Measurements from ENCODE around the gene CROCC. TPM values are rescaled to one million over a fixed set of nuclear protein-coding genes. Genes with fewer than 3 reads are reported as not detected.

CROCC gene
- total RNA-seq, 2 donors from 2014 or later, result 6.9 to 21.6 TPM

DNA sequence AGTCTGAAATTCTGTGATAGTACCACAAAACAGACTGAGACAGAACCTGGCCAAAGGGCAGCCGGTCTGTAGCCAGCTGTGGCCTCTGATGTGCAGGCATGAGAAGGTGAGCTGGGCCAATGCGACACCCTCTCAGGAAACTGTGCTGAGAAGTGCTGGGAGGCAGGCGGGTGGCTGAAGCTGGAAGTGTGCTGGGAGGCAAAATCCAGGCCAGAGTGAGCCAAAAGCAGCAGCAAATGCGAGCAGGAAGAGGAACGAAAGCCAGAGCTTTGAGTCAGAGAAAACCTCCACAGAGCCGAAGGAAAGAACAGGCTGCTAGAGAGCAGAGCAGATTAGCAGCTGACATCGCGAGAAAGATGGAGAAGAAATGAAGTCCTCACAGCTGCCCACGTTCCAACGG, 100.2 kb downstream of the CROCC start:
- Histone ChIP-seq H3K9ac (ENCODE audit: low read depth in 2 of 2, low read length in 2 of 2) (no peak overlapping the region), H3K27me3 (no peaks in the 10 kb centered on the region), H3K36me3 (peaks cover 44% of the 10 kb centered on the region), H3K27ac (no peak overlapping the region), H3K9me3 (no peaks in the 10 kb centered on the region), H3K4me3 (no peak overlapping the region), H3K4me1 (no peaks in the 10 kb centered on the region)
- DNase-seq, result no peak
- TF ChIP-seq, protein P1, sequence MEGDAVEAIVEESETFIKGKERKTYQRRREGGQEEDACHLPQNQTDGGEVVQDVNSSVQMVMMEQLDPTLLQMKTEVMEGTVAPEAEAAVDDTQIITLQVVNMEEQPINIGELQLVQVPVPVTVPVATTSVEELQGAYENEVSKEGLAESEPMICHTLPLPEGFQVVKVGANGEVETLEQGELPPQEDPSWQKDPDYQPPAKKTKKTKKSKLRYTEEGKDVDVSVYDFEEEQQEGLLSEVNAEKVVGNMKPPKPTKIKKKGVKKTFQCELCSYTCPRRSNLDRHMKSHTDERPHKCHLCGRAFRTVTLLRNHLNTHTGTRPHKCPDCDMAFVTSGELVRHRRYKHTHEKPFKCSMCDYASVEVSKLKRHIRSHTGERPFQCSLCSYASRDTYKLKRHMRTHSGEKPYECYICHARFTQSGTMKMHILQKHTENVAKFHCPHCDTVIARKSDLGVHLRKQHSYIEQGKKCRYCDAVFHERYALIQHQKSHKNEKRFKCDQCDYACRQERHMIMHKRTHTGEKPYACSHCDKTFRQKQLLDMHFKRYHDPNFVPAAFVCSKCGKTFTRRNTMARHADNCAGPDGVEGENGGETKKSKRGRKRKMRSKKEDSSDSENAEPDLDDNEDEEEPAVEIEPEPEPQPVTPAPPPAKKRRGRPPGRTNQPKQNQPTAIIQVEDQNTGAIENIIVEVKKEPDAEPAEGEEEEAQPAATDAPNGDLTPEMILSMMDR (IDR thresholded peaks at IDR 0.05), result no peak
- intact Hi-C loops (cut with DNase I), result no loop called here

Other genes with a start within 250 kb of the CROCC start
- 1,000 to 10,000 TPM; 1,159 to 2,517 TPM for gene RNU1-4, start 181.4 kb upstream of the CROCC start, total RNA-seq
- 1,000 to 10,000 TPM; 1,159 to 2,517 TPM for gene RNU1-2, start 26.0 kb upstream of the CROCC start, total RNA-seq
- 1 to 10 TPM; 1.4 to 6.0 TPM for gene MFAP2, start 58.7 kb downstream of the CROCC start, total RNA-seq
- gene ATP13A2, start 90.0 kb downstream of the CROCC start, total RNA-seq, result 100 to 1,000 TPM in 1 of 2 donors, 10 to 100 TPM in 1; 55.3 to 111 TPM
- gene SDHB, start 132.1 kb downstream of the CROCC start, total RNA-seq, result 100 to 1,000 TPM; 208 to 229 TPM
- gene PADI2, start 197.5 kb downstream of the CROCC start, total RNA-seq, result 100 to 1,000 TPM; 177 to 211 TPM